ENCODE data around the gene RELN.

Gene RELN

DNA sequence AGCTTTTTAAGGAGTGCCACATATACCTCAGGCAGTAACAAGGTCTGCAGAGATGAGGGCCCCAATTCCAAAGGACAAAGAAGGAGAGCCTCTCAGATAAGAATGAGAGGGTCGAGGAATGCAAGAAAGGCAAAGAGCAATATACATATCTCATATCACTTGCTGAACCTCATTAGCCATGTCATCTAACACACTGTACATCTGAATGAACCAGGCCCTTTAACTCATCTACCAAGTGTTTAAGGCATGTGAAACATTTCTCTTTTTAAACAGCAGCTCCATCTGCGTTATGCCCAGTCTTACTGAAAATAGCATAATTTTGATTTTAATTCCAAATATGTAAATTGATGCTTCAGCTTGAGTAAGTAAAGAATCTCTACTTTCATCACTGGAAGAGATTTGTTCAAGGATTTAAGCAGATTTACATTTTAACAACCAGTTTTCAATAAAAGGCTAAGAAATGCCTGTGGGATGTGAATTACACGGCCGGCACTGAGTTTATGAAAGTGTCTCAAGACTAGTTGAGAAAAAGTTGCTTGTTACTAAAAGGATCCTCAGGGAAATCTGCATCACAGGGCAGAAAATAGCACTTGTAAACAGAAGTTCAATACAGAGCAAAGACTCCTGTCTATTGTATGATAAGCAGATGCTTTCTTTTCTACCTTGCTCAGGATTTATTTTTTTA lies 419.7 kb downstream of the RELN start:
- DNase-seq (ENCODE audit: low read depth in 2 of 2), result no peak

DNA sequence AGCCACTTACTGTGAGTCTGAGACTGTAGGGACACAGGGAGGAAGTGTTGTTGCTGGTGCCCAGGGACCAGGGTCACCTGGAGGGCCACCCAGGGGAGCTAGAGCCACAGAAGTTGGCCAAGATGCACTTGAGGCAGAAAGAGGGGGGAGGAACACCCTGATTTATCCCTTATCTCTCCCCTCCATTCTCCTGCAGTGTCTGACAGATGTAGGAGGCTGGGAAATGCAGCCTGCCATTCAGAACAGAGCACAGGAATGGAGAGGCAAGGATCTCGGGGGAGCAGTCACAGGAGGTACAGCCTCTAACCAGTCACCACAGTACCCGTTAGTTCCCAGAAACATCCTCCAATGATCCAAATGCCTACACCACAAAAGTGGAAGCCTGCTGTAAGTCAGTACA lies 425.0 kb downstream of the RELN start:
- DNase-seq (ENCODE audit: low read depth in 2 of 2), result no peak

DNA sequence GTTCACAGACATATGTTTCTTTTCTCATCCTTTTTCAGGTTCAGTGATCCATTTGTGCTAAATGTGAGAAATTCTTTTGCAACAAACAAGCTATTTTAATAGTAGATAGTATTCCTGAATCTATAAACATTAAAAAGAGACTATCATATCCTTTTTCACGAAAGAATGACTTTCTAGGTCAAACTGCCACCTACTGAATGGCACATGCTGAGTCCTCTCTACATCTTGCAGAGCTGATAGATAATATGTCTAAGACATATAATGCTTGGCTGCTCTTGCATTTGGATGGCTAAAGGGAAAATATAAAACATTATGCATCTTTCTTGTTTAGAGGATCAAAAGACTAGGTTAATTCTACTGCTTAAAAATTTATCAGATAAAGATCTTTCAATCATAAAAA lies 429.3 kb downstream of the RELN start:
- no peak for DNase-seq (ENCODE audit: low read depth in 2 of 2)

DNA sequence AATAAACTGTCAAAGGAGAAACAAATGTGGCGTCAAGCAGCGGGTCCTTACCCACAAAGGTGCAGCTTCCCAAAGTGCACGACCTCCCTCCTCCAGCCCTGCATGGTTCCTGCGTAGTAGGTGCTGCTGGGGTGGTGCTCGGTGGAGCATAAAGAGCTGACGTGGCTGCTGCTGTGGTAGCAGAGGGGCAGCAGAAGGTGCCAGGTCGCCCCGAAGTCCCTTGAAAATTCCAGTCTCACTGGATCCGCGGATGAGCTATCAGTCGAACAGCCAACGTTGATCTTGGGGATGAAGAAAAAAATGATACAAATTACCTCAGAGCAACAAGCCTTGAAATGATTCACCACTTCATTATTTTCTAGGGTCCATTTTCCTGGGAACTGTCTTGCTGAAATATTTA lies 438.4 kb downstream of the RELN start:
- DNase-seq (ENCODE audit: low read depth in 2 of 2), result no peak

DNA sequence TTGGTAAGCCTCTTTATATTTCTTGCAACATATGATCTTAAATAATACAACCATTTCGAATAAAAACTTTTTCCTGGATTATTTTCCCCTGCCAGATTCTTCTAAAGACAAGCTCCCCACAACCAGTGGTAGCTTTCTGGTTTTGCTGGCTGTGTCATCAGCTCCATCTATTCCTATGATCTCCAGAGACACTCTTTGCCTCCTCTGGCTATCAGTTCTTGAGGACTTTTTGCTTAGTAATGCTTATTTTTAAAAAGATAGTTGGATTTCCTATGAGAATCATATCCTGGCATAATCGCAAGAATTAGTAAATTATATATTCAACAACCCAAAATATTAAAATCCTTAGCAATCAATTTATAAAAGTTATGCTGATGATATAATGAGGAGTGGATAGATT lies 439.7 kb downstream of the RELN start:
- no peak for DNase-seq (ENCODE audit: low read depth in 2 of 2)

DNA sequence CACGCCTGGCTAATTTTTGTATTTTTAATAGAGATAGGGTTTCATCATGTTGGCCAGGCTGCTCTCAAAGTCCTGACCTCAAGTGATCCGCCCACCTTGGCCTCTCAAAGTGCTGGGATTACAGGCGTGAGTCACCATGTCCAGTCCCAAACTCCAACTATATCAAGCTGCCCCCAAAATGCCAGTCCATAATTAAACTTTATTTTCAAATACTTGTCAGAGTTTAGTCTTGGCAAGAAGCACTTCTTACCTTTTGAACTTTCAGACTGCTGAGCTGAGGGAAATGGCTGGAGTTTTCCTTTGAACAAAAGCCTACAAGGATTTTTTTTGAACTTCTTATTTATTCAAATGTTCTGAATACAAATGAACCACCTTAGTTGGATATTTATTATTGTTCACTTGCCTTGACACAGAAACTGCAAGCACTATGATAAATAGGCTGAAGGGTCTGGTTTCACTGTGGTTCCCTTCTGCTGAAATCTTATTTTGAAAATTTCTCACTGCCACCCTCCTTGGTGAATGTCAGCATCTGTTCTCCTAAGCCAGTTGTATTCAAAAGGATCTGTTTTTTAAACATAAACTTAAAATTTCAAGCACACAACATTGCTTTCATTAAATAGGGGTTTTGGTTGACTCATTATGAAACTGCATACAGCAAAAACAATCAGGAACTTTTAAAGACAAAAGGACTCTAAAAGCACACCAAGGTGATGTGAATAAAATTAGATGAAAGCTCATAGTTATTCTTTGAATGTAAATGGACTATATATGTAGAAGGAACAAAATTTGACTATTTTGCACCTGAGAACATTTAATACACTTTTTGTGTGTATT lies 441.8 kb downstream of the RELN start:
- DNase-seq (ENCODE audit: low read depth in 2 of 2), result no peak

DNA sequence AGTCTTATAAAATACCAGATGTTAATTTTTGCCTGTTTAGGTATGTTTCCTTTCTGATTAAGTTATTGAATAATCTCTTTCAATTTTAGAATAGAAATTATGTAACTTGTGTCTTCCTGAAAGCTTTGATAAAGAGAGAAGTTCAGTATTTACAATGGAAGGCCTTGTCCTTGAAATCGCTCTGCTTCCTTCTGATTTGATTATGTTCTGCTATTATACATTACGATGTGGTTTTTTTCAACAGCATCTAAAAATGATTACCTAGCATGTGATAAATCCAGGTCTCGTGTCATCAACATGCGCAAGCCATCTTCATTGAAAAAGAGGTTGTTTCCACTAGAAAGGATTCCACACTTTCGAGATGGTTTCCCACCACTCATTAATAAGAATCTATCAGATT lies 447.0 kb downstream of the RELN start:
- no peak for DNase-seq (ENCODE audit: low read depth in 2 of 2)

DNA sequence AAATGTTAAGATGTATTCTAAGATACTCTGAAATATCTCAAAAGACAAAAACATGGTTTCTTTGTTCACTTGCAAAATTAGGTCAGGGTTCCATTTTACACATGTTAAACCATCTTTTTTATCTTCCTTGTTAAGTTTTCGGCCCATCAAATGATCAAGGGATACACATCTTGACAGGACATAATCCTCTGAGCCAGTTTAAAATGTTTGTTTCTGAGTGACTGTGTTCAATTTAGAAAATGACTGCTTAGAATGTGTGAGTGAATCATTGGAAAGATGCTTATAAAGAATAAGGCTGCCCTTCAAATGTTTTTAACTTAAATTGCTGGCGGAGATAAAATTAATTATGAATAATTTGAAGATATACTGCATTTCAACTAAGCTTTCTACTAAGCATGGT lies 447.5 kb downstream of the RELN start:
- no peak for DNase-seq (ENCODE audit: low read depth in 2 of 2)

DNA sequence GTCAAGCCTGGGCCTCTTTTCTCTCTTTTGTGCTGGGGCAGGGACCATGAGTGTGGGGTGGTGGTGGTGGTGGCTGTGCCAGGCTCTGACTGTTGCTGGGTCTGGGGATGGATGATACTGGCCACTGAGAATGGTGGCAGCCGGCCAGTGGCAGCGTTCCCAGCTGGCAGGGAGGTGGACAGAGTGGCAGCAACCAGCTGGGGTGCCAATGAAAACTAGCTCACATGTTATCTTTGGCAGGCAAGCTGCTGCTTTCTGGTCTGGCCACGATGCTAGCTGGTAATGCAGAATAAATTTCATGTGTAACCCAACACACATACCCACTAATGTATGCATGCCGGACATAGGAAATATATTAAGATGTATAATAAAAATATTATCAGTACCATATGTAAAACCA lies 448.4 kb downstream of the RELN start:
- DNase-seq (ENCODE audit: low read depth in 2 of 2), result no peak

DNA sequence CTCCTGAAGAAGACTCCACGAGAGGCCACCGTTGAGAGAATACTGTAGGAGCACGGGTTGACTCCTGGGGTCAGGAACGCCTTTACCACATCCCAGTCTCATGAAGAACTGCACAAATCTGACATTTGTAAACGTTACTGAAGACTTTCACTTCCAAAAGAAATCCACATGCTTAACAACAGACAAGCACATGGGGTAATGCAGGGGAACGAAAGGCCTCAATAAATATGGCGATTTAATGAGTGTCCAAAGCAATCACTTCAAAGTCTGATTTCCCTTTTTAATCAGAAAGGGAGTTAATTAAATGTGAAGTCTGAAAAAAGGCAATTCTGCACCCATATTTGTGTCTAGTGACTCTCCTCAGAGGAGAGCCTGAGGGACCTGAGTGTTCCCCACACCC lies 449.1 kb downstream of the RELN start:
- DNase-seq (ENCODE audit: low read depth in 2 of 2), result no peak

DNA sequence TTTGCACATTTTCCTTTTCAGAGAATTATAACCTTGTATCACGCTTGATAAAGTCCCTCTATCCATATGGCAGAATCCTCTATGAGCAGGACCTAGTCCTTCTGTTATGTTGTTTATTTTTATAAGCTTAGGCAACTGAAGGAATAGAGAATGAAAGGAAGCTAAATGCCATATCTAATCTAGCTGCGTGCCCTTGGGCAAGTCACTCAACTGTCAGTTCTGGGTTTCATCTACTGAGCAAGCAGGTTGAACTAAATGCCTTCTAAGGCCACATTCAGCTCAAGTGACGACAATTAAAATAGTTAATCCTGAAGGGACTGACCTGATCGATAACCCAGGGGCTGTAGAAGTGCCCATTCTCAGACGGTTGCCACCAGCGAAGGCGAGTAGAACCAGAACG lies 449.6 kb downstream of the RELN start:
- no peak for DNase-seq (ENCODE audit: low read depth in 2 of 2)

DNA sequence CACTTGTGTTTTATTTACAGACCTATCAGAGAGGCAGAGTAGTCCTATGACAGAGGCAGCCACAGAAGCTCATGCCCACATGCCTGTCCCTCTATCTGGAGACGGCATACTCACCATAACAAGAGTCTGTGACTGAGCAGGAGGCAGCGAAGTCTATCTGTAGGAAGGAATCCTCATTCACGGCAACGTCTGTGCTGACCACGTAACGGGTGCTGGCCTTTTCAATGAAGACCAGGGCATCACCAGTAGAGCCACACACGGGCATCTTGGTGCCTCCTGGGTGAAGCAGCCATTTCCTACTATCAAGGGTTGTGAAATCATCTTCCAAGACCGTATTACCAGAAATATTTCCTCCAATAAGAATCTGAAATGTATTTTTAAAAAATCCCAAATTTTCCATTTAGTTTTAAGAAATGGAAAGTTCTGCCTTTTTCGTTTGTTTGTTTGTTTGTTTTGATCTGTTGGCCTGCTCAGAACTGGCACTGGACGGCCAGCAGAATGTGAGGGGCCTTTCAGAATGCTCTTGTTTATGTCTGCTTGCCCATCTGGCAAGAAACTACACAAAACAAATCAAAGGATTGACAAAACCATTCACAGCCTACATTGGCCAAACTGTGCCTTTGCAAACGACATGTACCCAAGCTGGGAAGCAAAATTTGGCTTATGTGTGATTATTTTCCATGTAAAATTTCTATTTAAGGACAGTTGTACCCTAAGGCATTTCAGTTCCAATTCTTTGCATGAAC lies 450.3 kb downstream of the RELN start:
- no peak for DNase-seq (ENCODE audit: low read depth in 2 of 2)

DNA sequence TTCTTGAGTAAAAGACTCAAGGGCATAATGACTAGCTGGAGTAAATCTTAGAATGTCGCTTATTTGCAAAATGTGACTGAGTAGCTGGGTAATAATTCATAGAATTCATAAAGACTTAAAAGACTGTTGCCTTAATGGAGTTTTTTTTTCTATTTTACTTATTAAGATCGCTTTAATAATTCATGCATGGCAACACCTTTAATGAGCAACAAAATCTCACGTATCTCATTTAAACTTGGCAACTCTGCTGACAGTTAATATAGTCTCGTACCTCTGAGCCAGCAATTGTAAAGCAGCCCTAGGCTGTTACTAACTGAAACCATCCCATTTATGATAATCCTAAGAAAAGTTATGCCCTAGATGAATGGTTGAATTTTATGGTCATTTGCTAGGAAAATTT lies 455.7 kb downstream of the RELN start:
- no peak for DNase-seq (ENCODE audit: low read depth in 2 of 2)

DNA sequence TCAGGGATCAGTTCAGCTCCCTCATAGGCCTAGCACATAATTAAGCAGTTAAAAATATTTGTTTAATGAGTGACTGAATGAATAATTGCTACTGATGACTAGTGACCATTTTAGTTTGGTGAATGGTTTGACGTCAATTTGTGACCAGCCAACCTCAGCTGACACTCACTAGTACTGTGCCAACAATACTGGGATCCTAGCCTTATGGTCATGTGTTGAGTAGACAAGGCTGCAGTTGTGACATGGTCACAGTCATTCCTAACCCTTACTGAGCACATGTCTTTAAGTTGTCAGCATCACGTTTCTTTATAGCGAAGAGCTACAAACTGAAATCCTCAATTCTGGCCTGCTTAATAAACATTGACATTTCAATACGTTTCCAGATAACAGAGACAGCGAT lies 456.5 kb downstream of the RELN start:
- DNase-seq (ENCODE audit: low read depth in 2 of 2), result no peak

DNA sequence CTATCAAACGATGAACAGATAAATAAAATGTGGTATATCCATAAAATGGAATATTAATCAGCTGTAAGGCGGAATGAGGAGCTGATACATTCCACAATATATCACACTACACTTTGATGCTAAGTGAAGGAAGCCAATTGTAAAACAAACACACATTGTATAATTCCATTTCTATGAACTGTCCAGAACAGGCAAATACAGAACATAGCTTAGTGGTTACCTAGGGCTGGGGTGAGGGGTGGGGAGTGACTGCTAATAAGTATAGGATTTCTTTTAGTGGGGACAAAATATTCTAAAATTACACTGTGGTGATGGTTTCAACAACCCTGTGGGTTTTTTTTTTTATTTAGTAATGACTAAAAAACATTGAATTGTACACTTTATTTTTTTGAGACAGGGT lies 461.3 kb downstream of the RELN start:
- DNase-seq (ENCODE audit: low read depth in 2 of 2), result no peak

DNA sequence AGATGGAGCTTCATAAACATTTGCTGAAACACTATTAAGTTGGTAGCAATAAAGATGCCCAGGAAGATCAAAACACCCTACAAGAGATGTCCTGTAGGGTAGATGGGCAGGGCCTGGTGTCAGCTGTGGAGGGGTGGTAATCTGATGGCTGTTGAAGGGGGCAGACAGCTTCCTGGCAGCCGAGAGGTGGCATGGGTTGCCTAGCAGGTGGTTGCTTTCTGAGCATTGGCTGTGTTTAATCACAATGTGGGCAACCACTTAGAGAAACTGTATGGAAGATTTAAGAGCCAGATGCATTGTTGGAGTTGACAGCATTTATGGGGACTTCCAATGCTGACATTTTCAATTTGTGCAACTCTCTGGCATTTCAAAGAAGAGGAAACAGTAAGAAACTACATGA lies 463.5 kb downstream of the RELN start:
- DNase-seq (ENCODE audit: low read depth in 2 of 2), result no peak

DNA sequence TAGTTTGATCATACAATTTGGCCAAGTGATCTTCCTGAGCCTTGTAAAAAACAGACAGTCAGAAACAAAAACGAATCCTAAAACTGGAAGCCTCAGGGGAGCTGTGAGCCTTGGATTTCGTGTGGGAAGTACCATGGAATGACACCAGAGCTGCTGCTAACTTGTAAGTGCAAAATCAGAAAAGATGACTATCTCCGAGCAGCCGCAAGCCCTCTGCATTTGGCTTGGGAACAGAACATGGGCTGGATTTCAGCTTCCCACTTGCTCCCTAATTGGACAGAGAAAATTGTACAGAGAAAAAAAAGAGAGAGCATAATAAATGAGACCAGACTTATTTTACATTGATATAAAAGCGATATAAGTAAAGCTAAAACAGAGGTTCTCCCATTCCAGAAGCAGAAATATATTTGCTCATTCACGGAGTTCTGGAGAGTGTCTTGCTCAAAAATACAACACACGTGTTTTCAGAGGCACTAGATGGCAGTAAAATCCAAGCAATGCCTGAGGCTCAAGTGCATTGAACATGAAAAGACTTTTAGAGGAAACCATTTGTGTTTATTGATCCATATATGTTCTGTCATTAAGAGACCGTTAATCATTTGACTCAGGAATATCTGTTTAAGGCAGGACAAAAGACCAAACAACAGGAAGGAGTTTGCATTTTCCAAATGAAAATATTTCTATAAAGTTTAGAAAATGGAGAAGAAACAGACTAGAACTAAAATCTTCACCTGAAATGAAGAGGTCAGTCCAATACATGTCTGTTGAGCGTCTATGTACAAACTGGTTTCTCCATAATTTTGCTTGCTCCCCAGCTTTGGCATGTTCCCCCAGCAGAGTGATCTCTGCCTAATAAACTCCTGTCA lies 465.2 kb downstream of the RELN start:
- no peak for DNase-seq (ENCODE audit: low read depth in 2 of 2)

DNA sequence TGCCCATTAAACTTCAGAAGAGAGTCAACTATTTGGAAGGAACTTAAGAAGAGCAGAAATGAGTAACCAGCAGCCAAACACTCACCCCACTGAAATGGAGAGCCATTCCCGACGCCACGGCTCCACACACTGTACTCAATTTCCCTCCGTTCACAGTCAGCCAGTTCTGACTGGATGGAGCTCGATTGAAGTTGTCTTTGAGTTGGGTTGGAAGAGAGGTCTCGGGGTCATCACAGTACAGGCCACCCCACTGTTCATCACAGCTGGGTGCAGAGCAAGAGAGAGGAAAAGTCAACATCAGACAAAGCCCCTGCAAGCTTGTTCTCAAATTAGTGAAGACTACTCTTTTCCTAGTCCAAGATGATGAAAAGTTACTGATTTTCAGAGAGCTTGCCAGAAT lies 467.5 kb downstream of the RELN start:
- DNase-seq (ENCODE audit: low read depth in 2 of 2), result no peak

DNA sequence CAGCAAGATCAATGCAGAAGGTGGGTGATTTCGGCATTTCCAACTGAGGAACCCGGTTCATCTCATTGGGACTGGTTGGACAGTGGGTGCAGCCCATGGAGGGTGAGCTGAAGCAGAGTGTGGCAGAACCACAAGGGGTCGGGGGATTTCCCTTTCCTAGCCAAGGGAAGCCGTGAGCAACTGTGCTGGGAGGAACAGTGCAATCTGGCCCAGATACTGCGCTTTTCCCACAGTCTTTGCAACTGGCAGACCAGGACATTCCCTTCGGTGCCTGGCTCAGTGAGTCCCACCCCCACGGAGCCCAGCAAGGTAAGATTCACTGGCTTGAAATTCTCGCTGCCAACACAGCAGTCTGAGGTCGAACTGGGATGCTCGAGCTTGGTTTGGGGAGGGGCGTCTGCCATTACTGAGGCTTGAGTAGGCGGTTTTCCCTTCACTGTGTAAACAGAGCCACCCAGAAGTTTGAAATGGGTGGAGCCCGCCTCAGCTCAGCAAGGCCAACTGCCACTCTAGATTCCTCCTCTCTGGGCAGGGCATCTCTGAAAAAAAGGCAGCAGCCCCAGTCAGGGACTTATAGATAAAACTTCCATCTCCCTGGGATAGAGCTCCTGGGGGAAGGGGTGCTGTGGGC lies 484.8 kb downstream of the RELN start:
- DNase-seq (ENCODE audit: low read depth in 2 of 2), result no peak

DNA sequence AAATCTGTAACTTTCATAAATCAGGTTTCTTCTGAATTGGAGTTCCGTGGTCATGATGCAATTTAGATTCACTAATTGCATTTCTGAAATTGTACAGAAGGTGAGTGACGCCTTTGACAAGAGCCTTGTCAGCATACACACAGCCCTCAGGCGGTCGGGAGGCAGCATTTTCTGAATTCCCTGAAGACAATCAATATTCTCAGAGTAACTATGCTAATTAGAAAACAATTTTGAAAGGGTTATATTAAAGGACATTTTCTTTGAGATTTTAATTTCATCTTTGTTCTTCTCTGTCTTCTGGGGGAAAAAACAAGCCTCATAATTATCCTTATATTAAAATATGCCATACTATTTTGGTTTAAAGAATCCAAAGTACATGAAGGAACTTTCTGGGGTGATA lies 488.3 kb downstream of the RELN start:
- no peak for DNase-seq (ENCODE audit: low read depth in 2 of 2)

DNA sequence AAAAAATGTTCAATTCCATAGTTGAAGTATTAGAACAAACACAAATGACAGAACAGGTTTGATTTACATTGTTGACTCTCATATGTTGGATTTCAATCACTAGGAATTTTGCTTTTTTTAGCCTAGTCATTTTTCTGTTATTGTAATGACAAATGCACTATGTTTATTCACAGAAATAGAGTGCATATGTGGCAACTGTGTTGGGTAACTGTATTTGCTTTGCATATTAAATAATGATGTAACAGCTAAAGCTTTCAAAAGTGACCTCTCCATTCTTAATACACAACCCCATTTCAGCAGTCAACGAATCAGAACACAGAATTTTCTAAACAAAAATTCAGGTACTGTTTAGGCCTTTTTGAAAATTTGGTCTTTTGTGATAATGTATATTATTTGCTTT lies 489.5 kb downstream of the RELN start:
- no peak for DNase-seq (ENCODE audit: low read depth in 2 of 2)
